ENCODE results near the gene CIZ1.

- peak; percentile 79 for TF ChIP-seq CTCF (IDR thresholded peaks at IDR 0.05; ENCODE audit: low read depth, low read length)
- TF ChIP-seq POLR2A (IDR thresholded peaks at IDR 0.05; ENCODE audit: extremely low read depth, insufficient read length), result no peak
- no peak for TF ChIP-seq MAX (IDR thresholded peaks at IDR 0.05; ENCODE audit: low read depth, low read length)
- no peak for TF ChIP-seq MYC (IDR thresholded peaks at IDR 0.05; ENCODE audit: low read depth, low read length)
Measured at GRCh38 chr9:128124873-128125579, 66.3 kb downstream of the CIZ1 start.

Measured in NB4 (cell line).